ENCODE results near the gene SEMA6A. TPM values are rescaled to one million over a fixed set of nuclear protein-coding genes. Genes with fewer than 3 reads are reported as not detected.

Gene SEMA6A
- total and polyA plus RNA-seq, 4 donors = 3.7 to 11.4 (median 5.6) TPM

- H3K4me3 ChIP-seq (ENCODE audit: low read depth in 1 of 3, low read length in 3 of 3) = no peak overlapping the region
- no peaks in the 10 kb centered on the region for H3K27me3 ChIP-seq (ENCODE audit: control insufficient read depth in 4 of 4, insufficient read depth in 4 of 4, low read length in 3 of 4)
- no peak for DNase-seq (ENCODE audit: low spot score)
- TF ChIP-seq MAX (IDR thresholded peaks at IDR 0.05) = no peak
- no peak for TF ChIP-seq FOXA2 (IDR thresholded peaks at IDR 0.05)
- no peak for TF ChIP-seq YY1 (IDR thresholded peaks at IDR 0.05)
- no peak for TF ChIP-seq NR2F2 (IDR thresholded peaks at IDR 0.05)
- no peak for TF ChIP-seq EGR1 (IDR thresholded peaks at IDR 0.05; ENCODE audit: low read depth in 2 of 2)
- no peak for TF ChIP-seq REST (IDR thresholded peaks at IDR 0.05)
- no peak for TF ChIP-seq ATF3 (IDR thresholded peaks at IDR 0.05)
- no peak for TF ChIP-seq RXRA (IDR thresholded peaks at IDR 0.05)
- TF ChIP-seq GABPA (IDR thresholded peaks at IDR 0.05 in 1 of 2, conservative IDR thresholded peaks at IDR 0.05 in 1 of 2) = no peak
- TF ChIP-seq FOXA1 (IDR thresholded peaks at IDR 0.05) = no peak
- no peak for TF ChIP-seq CTCF (IDR thresholded peaks at IDR 0.05; ENCODE audit: low read depth, low read length, missing input control)
- TF ChIP-seq SP1 (IDR thresholded peaks at IDR 0.05) = no peak
- no peak for TF ChIP-seq JUND (IDR thresholded peaks at IDR 0.05)
- no peak for TF ChIP-seq HNF4A (conservative IDR thresholded peaks at IDR 0.05)
- TF ChIP-seq RAD21 (IDR thresholded peaks at IDR 0.05) = no peak
- TF ChIP-seq HNF4G (IDR thresholded peaks at IDR 0.05) = no peak
- no peak for TF ChIP-seq TAF1 (conservative IDR thresholded peaks at IDR 0.05)
- no peak for TF ChIP-seq ZBTB33 (IDR thresholded peaks at IDR 0.05)
- H3K36me3 ChIP-seq (ENCODE audit: control insufficient read depth in 4 of 4, insufficient read depth in 3 of 4, low read depth in 1 of 4, low read length in 3 of 4) = no peaks in the 10 kb centered on the region
- H3K27ac ChIP-seq (ENCODE audit: low read depth in 1 of 2, low read length in 2 of 2) = no peak overlapping the region
- peaks cover 4 to 24% (median 7%) of the 10 kb centered on the region in 4 donors for H3K4me1 ChIP-seq (ENCODE audit: control insufficient read depth in 4 of 4, insufficient read depth in 4 of 4, low read length in 3 of 4)
- no peaks in the 10 kb centered on the region for H3K9me3 ChIP-seq (ENCODE audit: control insufficient read depth in 4 of 4, low read length in 3 of 4)
- H3K9ac ChIP-seq (ENCODE audit: low read depth in 1 of 2, low read length in 2 of 2) = no peak overlapping the region
- 55% methylated on average over 7 of the region's 7 CpGs for WGBS
These were observed 45.9 kb downstream of the SEMA6A start for GRCh38 chr5:116528519-116529234.

Measured in liver (tissue), 9 donors.